ENCODE results near the gene NDFIP2.

Gene NDFIP2

GRCh38 chr13:79456656-79457365, 24.1 kb upstream of the NDFIP2 start (continued):
- TF ChIP-seq, protein P1, sequence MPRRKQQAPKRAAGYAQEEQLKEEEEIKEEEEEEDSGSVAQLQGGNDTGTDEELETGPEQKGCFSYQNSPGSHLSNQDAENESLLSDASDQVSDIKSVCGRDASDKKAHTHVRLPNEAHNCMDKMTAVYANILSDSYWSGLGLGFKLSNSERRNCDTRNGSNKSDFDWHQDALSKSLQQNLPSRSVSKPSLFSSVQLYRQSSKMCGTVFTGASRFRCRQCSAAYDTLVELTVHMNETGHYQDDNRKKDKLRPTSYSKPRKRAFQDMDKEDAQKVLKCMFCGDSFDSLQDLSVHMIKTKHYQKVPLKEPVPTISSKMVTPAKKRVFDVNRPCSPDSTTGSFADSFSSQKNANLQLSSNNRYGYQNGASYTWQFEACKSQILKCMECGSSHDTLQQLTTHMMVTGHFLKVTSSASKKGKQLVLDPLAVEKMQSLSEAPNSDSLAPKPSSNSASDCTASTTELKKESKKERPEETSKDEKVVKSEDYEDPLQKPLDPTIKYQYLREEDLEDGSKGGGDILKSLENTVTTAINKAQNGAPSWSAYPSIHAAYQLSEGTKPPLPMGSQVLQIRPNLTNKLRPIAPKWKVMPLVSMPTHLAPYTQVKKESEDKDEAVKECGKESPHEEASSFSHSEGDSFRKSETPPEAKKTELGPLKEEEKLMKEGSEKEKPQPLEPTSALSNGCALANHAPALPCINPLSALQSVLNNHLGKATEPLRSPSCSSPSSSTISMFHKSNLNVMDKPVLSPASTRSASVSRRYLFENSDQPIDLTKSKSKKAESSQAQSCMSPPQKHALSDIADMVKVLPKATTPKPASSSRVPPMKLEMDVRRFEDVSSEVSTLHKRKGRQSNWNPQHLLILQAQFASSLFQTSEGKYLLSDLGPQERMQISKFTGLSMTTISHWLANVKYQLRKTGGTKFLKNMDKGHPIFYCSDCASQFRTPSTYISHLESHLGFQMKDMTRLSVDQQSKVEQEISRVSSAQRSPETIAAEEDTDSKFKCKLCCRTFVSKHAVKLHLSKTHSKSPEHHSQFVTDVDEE (CRISPR knock-in tag; IDR thresholded peaks at IDR 0.05): no peak
- TF ChIP-seq TOX (CRISPR knock-in tag; IDR thresholded peaks at IDR 0.05; ENCODE audit: borderline replicate concordance) (no peak), ZFP30 (CRISPR knock-in tag; IDR thresholded peaks at IDR 0.05) (no peak), TCF4 (CRISPR knock-in tag; IDR thresholded peaks at IDR 0.05; ENCODE audit: borderline replicate concordance) (no peak), SNAI2 (CRISPR knock-in tag; IDR thresholded peaks at IDR 0.05) (no peak)

- ATAC-seq: no peak
- TF ChIP-seq, protein P2, sequence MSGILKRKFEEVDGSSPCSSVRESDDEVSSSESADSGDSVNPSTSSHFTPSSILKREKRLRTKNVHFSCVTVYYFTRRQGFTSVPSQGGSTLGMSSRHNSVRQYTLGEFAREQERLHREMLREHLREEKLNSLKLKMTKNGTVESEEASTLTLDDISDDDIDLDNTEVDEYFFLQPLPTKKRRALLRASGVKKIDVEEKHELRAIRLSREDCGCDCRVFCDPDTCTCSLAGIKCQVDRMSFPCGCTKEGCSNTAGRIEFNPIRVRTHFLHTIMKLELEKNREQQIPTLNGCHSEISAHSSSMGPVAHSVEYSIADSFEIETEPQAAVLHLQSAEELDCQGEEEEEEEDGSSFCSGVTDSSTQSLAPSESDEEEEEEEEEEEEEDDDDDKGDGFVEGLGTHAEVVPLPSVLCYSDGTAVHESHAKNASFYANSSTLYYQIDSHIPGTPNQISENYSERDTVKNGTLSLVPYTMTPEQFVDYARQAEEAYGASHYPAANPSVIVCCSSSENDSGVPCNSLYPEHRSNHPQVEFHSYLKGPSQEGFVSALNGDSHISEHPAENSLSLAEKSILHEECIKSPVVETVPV (CRISPR knock-in tag; IDR thresholded peaks at IDR 0.05): no peak
- TF ChIP-seq ARNTL (CRISPR knock-in tag; IDR thresholded peaks at IDR 0.05; ENCODE audit: borderline replicate concordance, low read depth) (no peak), ZNF8 (CRISPR knock-in tag; IDR thresholded peaks at IDR 0.05) (no peak), ISL1 (CRISPR knock-in tag; IDR thresholded peaks at IDR 0.05) (no peak), POU6F1 (CRISPR knock-in tag; IDR thresholded peaks at IDR 0.05; ENCODE audit: borderline replicate concordance, low read depth) (no peak), ZFP3 (CRISPR knock-in tag; IDR thresholded peaks at IDR 0.05) (no peak), CREB5 (CRISPR knock-in tag; IDR thresholded peaks at IDR 0.05; ENCODE audit: low read depth) (no peak), OSR1 (CRISPR knock-in tag; IDR thresholded peaks at IDR 0.05) (no peak), CSDC2 (CRISPR knock-in tag; IDR thresholded peaks at IDR 0.05) (no peak), ZNF70 (CRISPR knock-in tag; IDR thresholded peaks at IDR 0.05) (no peak), GLIS3 (CRISPR knock-in tag; IDR thresholded peaks at IDR 0.05) (no peak), PATZ1 (CRISPR knock-in tag; IDR thresholded peaks at IDR 0.05; ENCODE audit: borderline replicate concordance) (no peak), ZNF565 (CRISPR knock-in tag; conservative IDR thresholded peaks at IDR 0.05; ENCODE audit: low read depth) (no peak), SNAI2 (CRISPR knock-in tag; IDR thresholded peaks at IDR 0.05) (no peak), ESRRG (CRISPR knock-in tag; IDR thresholded peaks at IDR 0.05) (no peak), ZFP30 (CRISPR knock-in tag; IDR thresholded peaks at IDR 0.05) (no peak), PPARA (CRISPR knock-in tag; IDR thresholded peaks at IDR 0.05; ENCODE audit: borderline replicate concordance) (no peak), ZC3H10 (CRISPR knock-in tag; IDR thresholded peaks at IDR 0.05) (no peak)
Measured at GRCh38 chr13:79457390-79457789, 23.6 kb upstream of the NDFIP2 start.

- ATAC-seq: peak; percentile 98
- no peak for TF ChIP-seq BACH2 (CRISPR knock-in tag; IDR thresholded peaks at IDR 0.05; ENCODE audit: borderline replicate concordance)
- no peak for TF ChIP-seq OSR1 (CRISPR knock-in tag; IDR thresholded peaks at IDR 0.05)
- no peak for TF ChIP-seq RARB (CRISPR knock-in tag; IDR thresholded peaks at IDR 0.05)
- TF ChIP-seq ESRRG (CRISPR knock-in tag; IDR thresholded peaks at IDR 0.05): no peak
- no peak for TF ChIP-seq ISL1 (CRISPR knock-in tag; IDR thresholded peaks at IDR 0.05)
- no peak for TF ChIP-seq ZNF70 (CRISPR knock-in tag; IDR thresholded peaks at IDR 0.05)
- no peak for TF ChIP-seq TOX (CRISPR knock-in tag; IDR thresholded peaks at IDR 0.05; ENCODE audit: borderline replicate concordance)
- TF ChIP-seq, protein P1 (CRISPR knock-in tag; IDR thresholded peaks at IDR 0.05): no peak
- no peak for TF ChIP-seq ZC3H10 (CRISPR knock-in tag; IDR thresholded peaks at IDR 0.05)
- TF ChIP-seq ARNTL (CRISPR knock-in tag; IDR thresholded peaks at IDR 0.05; ENCODE audit: borderline replicate concordance, low read depth): no peak
Measured at GRCh38 chr13:79457948-79458347, 23.0 kb upstream of the NDFIP2 start.
